WTC11 (cell line): ENCODE data around the gene TSGA10. TPM values are rescaled to one million over a fixed set of nuclear protein-coding genes. Genes with fewer than 3 reads are reported as not detected.
"Not testable (repeated sequence)": the region's sequence is repeated elsewhere in the genome, so short reads cannot be mapped to it uniquely, and the experiment has no call there.

Experiments
- ATAC-seq: fragments of 200-7000 bp; cut with Tn5 transposase; 2 replicates; pipeline ENCODE4 v1.10.0; 2021; ENCODE audit warnings: mild to moderate bottlenecking, moderate library complexity
- CTCF ChIA-PET: fragments of 300-600 bp; sonication (Branson Sonifier 250); formaldehyde crosslinking; loops from one replicate; lab custom pipeline; 2021; ENCODE audit warnings: antibody characterized with exemption; lab: Charles Lee
- POLR2A ChIA-PET: fragments of 350-600 bp; sonication (Branson Sonifier 250); formaldehyde crosslinking; loops from one replicate; lab custom pipeline; 2021; ENCODE audit warnings: antibody characterized with exemption; lab: Charles Lee
- DNase-seq: peaks from one replicate; pipeline ENCODE4 v3.0.0; 2021; ENCODE audit warnings: low spot score
- H3K27ac Mint-ChIP-seq: 2 replicates; pipeline ENCODE4 v1.8.0; 2021; ENCODE audit warnings: mixed read lengths
- H3K27me3 Mint-ChIP-seq: 2 replicates; pipeline ENCODE4 v1.8.0; 2021; ENCODE audit warnings: low read depth, mild to moderate bottlenecking, moderate library complexity, mixed read lengths
- H3K36me3 Mint-ChIP-seq: 2 replicates; pipeline ENCODE4 v1.8.0; 2021; ENCODE audit warnings: mixed read lengths
- H3K4me1 Mint-ChIP-seq: 2 replicates; pipeline ENCODE4 v1.8.0; 2022; ENCODE audit warnings: mixed read lengths
- H3K4me3 Mint-ChIP-seq: 2 replicates; pipeline ENCODE4 v1.8.0; 2021; ENCODE audit warnings: mild to moderate bottlenecking, moderate library complexity, mixed read lengths
- H3K9me3 Mint-ChIP-seq: 2 replicates; pipeline ENCODE4 v1.8.0; 2021; ENCODE audit warnings: mixed read lengths
- AR ChIP-seq: fragments of 250-450 bp; sonication (Bioruptor Pico); IDR thresholded peaks from 2 replicates; pipeline ENCODE4 v1.9.0; 2021; ENCODE audit warnings: mild to moderate bottlenecking
- ARID4B ChIP-seq: sonication (generic); formaldehyde crosslinking; IDR thresholded peaks from 2 replicates; pipeline ENCODE4 v1.8.0; 2023; ENCODE audit warnings: missing genetic modification reagents, mild to moderate bottlenecking, borderline replicate concordance
- CREB1 ChIP-seq: sonication (generic); formaldehyde crosslinking; IDR thresholded peaks from 2 replicates; pipeline ENCODE4 v1.8.0; 2023; ENCODE audit warnings: mild to moderate bottlenecking, missing genetic modification reagents
- ELF4 ChIP-seq: sonication (generic); formaldehyde crosslinking; IDR thresholded peaks from 2 replicates; pipeline ENCODE4 v1.8.1; 2022; ENCODE audit warnings: low read depth, mild to moderate bottlenecking, moderate library complexity, missing genetic modification reagents
- EMX1 ChIP-seq: fragments of 250-450 bp; sonication (Bioruptor Pico); IDR thresholded peaks from 2 replicates; pipeline ENCODE4 v1.8.0; 2021; ENCODE audit warnings: mild to moderate bottlenecking
- FOXJ3 ChIP-seq: sonication (generic); formaldehyde crosslinking; IDR thresholded peaks from 2 replicates; pipeline ENCODE4 v1.9.0; 2021; ENCODE audit warnings: missing genetic modification reagents, mild to moderate bottlenecking, borderline replicate concordance
- HMGA2 ChIP-seq: fragments of 250-450 bp; sonication (Bioruptor Pico); IDR thresholded peaks from 2 replicates; pipeline ENCODE4 v1.4.0; 2021; ENCODE audit warnings: mild to moderate bottlenecking, moderate library complexity
- JUN ChIP-seq: sonication (generic); formaldehyde crosslinking; IDR thresholded peaks from 2 replicates; pipeline ENCODE4 v1.8.0; 2023; ENCODE audit warnings: mild to moderate bottlenecking, missing genetic modification reagents
- TCF7 ChIP-seq: sonication (generic); formaldehyde crosslinking; IDR thresholded peaks from 2 replicates; pipeline ENCODE4 v1.8.0; 2022; ENCODE audit warnings: mild to moderate bottlenecking, low read depth, missing genetic modification reagents, moderate library complexity
- total RNA-seq: library from RNA; stranded (reverse); gene quantifications from 3 replicates; pipeline ENCODE4 v1.2.3, GENCODE V29; 2021
- TF ChIP-seq, protein P1 (sequence below): sonication (generic); formaldehyde crosslinking; IDR thresholded peaks from 2 replicates; pipeline ENCODE4 v1.8.1; 2022; ENCODE audit warnings: missing genetic modification reagents, borderline replicate concordance
- TF ChIP-seq, protein P2 (sequence below): fragments of 200-600 bp; IDR thresholded peaks from 2 replicates; pipeline ENCODE4 v1.8.0; 2022; ENCODE audit warnings: antibody characterized with exemption
- TF ChIP-seq, protein P3 (sequence below): sonication (generic); formaldehyde crosslinking; IDR thresholded peaks from 2 replicates; pipeline ENCODE4 v1.8.1; 2022; ENCODE audit warnings: low read depth, missing genetic modification reagents, borderline replicate concordance

TSGA10 gene
- total RNA-seq, 1 experiment from 2014 or later = 9.1 TPM

GRCh38 chr2:99072551-99072950 is 82.2 kb downstream of the TSGA10 start (continued):
- TF ChIP-seq, protein P1, sequence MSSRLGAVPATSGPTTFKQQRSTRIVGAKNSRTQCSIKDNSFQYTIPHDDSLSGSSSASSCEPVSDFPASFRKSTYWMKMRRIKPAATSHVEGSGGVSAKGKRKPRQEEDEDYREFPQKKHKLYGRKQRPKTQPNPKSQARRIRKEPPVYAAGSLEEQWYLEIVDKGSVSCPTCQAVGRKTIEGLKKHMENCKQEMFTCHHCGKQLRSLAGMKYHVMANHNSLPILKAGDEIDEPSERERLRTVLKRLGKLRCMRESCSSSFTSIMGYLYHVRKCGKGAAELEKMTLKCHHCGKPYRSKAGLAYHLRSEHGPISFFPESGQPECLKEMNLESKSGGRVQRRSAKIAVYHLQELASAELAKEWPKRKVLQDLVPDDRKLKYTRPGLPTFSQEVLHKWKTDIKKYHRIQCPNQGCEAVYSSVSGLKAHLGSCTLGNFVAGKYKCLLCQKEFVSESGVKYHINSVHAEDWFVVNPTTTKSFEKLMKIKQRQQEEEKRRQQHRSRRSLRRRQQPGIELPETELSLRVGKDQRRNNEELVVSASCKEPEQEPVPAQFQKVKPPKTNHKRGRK (CRISPR knock-in tag) = no peak
- TF ChIP-seq EMX1 (CRISPR knock-in tag) = no peak

DNA sequence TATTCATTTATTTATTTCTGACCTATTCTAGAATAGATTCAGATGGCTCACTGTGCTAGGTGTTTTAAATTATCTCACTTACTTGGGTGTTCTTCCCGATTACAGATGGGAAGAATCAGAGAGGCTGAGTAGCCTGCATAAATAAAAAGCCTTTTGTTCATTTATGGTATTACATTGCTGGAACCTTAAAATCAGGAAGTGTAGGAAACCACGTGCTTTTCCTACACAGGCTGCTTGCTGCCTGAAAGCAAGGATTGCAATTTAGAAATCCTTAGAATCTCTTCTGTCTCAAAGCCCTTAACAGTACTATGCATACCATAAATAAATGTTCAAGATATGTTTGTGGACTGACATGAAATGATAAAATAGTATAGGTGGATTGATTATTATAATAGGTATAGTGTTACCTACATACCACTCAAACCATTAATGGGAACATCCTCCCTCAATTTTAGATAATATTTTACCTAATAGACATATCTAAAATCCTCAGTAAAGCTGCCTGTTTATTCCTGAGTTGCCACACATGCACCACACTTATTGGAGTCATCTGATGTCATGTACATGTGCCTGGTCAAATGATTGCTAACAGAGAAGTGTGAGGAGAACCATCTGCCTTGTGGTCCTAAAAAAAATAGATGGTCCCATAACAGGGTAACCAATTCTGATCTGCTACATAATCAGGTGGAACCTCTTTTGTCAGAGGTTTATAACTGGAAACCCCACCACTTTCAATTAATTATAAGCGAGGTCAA is 86.7 kb downstream of the TSGA10 start:
- POLR2A ChIA-PET = no interaction called here
- ATAC-seq (no peak), DNase-seq (no peak)
- no peaks in the 10 kb centered on the region for H3K4me1 Mint-ChIP-seq
- no peaks in the 10 kb centered on the region for H3K27me3 Mint-ChIP-seq
- no peaks in the 10 kb centered on the region for H3K9me3 Mint-ChIP-seq
- CTCF ChIA-PET = interaction anchor here (0.6 to 3.3 kb wide), 3 partner anchors 59 to 419 kb away, joined by 3 to 31 read pairs (median 24); partner anchors contain the start of gene CRACDL
- no peaks in the 10 kb centered on the region for H3K36me3 Mint-ChIP-seq
- H3K4me3 Mint-ChIP-seq = no peak overlapping the region
- TF ChIP-seq CREB1 (CRISPR knock-in tag) = no peak
- TF ChIP-seq HMGA2 = no peak
- TF ChIP-seq ARID4B (CRISPR knock-in tag) = no peak
- TF ChIP-seq ELF4 (CRISPR knock-in tag) = no peak
- TF ChIP-seq FOXJ3 = no peak
- no peak for TF ChIP-seq AR (CRISPR knock-in tag)
- TF ChIP-seq TCF7 (CRISPR knock-in tag) = no peak
- no peak for TF ChIP-seq JUN (CRISPR knock-in tag)
- H3K27ac Mint-ChIP-seq = no peak overlapping the region

DNA sequence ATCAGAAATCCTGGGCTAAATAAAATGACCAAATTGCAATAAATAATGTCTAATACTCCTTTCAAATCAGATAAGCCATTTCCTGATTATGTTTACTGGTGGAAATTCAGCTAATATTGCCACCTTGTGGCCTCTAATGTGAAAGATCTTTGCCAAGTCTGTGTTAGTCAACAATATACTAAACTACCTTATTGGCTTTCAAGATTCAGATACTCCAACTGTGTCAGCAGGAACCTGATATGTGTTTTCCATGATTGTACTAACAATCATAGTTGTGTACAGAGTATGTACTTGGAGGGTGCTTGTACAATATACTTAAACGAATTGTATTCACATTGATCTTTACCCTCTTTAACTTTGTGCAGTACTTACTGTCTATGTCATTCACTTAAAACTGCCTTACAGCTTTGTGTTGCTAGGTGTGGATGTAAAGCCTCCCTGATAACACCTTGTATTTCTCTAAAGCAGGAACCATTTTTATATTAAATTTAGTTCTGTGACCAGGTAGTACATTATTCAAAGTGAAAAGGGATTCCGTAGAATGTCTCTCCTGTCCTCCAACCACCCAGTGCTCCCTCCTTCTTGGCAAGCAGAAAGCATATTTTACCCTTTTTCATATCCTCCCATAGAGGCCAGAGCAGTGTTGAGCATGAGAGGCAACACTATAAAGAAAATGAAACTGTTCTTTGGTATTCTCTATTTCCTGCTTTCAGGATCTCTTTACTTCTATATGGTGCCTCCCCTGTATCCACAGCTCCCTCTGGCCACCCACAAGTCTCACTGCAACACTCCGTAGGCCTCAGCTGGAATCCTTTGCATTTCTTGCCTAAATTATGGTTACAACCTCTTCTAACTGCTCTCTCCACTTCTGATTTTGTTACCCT is 88.4 kb downstream of the TSGA10 start:
- POLR2A ChIA-PET = no interaction called here
- Mint-ChIP-seq H3K9me3 (no peaks in the 10 kb centered on the region), H3K4me1 (no peaks in the 10 kb centered on the region), H3K36me3 (no peaks in the 10 kb centered on the region), H3K4me3 (no peak overlapping the region), H3K27me3 (no peaks in the 10 kb centered on the region), H3K27ac (no peak overlapping the region)
- CTCF ChIA-PET = interaction anchor here (0.5 to 3.3 kb wide), 17 partner anchors 11 to 445 kb away, joined by 3 to 31 read pairs (median 3); partner anchors contain the start of gene CRACDL
- TF ChIP-seq, protein P2, sequence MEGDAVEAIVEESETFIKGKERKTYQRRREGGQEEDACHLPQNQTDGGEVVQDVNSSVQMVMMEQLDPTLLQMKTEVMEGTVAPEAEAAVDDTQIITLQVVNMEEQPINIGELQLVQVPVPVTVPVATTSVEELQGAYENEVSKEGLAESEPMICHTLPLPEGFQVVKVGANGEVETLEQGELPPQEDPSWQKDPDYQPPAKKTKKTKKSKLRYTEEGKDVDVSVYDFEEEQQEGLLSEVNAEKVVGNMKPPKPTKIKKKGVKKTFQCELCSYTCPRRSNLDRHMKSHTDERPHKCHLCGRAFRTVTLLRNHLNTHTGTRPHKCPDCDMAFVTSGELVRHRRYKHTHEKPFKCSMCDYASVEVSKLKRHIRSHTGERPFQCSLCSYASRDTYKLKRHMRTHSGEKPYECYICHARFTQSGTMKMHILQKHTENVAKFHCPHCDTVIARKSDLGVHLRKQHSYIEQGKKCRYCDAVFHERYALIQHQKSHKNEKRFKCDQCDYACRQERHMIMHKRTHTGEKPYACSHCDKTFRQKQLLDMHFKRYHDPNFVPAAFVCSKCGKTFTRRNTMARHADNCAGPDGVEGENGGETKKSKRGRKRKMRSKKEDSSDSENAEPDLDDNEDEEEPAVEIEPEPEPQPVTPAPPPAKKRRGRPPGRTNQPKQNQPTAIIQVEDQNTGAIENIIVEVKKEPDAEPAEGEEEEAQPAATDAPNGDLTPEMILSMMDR = peak; percentile 31
- TF ChIP-seq, protein P3, sequence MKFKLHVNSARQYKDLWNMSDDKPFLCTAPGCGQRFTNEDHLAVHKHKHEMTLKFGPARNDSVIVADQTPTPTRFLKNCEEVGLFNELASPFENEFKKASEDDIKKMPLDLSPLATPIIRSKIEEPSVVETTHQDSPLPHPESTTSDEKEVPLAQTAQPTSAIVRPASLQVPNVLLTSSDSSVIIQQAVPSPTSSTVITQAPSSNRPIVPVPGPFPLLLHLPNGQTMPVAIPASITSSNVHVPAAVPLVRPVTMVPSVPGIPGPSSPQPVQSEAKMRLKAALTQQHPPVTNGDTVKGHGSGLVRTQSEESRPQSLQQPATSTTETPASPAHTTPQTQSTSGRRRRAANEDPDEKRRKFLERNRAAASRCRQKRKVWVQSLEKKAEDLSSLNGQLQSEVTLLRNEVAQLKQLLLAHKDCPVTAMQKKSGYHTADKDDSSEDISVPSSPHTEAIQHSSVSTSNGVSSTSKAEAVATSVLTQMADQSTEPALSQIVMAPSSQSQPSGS (CRISPR knock-in tag) = no peak
- peak; percentile 86 for ATAC-seq
- DNase-seq = no peak

- DNase-seq, H3K4me1 Mint-ChIP-seq, CTCF ChIA-PET, ATAC-seq, H3K4me3 Mint-ChIP-seq, H3K27ac Mint-ChIP-seq, POLR2A ChIA-PET: not testable (repeated sequence)
- Mint-ChIP-seq H3K36me3 (peaks cover 40% of the 10 kb centered on the region), H3K9me3 (peaks cover 66% of the 10 kb centered on the region), H3K27me3 (peaks cover 12% of the 10 kb centered on the region)
Measured at GRCh38 chr2:99049187-99049586, 105.6 kb downstream of the TSGA10 start.
